ENCODE measurements around the gene ANKRD42.

The ANKRD42 gene

DNA sequence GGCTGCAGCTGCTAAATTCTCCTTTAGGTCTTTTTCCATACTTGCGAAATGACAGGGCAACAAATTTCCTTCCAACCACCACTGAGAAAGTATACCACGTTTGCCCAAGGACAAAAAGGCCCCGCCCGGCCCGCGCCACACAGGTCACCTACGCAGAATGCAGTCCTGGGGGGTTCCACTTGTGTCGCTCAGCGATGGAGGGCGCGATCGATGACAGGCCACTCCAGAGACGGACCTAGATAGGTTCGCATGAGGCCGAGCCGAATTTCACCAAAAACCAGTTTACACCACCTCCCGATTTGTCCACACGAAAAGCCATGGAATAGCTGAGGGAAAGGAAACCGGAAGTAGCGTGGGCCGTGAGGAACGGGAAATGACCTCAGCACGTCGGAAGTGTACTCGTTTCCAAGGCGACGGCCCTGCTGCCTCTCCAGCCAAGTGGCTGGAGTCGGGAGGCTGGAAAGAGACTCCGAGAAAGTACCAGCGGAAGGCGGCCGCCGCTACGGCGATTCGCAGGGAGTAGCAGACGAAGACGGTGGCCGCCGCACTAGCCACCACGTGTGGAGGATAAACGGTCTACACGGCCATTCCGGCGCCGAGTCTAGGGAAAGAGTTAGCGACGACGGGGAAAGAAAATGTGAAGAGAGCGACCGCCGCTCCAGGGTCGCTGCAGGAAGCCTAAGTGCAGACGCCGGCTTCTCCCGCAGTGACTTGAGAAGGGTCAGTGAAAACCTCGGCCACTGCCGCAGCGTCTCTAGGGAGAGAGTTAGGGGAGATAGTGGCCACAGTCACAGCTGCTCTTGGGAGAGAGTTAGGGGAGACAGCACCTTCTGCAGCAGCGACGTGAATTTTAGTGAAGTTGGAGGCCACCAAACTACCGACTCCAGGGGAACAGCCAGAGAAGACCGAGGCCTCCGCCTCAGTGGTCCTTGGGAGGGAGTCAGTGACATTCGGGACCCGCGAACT is at the start of gene ANKRD42:
TSS of gene ANKRD42 (plus strand) at position 398 of the 966 bp plus-strand sequence. CDS start 959 bp downstream, outside the sequence.
- in situ Hi-C loops (cut with MboI; ENCODE audit: low sequenced_read_pairs) = no loop called here
- DNase-seq (ENCODE audit: low spot score in 2 of 2) = peak; percentile 95 to 96
- peaks cover 14% of the 10 kb centered on the region for H3K36me3 ChIP-seq (replicated peaks)
- peaks cover 15% of the 10 kb centered on the region for H3K4me1 ChIP-seq
- no peaks in the 10 kb centered on the region for H3K27me3 ChIP-seq (ENCODE audit: low read depth)
- peak within 1 kb of the TSS; percentile 90 for H3K4me3 ChIP-seq
- H3K9me3 ChIP-seq = no peaks in the 10 kb centered on the region

DNA sequence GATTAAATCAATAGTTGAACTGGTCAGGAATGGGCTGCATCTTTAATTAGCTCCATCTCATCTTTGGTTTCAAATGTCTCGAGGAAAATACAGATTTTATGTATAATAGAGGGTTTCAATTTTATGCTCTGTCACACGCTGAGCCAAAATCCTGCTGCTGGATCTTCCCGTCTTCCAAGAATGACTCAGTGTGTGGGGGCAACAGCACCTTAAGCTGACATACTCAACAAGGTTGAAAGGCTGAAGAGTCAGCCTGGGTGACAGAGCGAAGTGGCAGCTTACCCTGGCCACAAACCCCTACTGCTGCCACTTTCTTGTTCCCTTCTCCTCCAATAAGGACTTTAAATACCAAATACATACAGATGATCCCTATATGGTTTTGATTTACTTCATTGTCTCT is 45.6 kb upstream of the ANKRD42 start:
- in situ Hi-C loops (cut with MboI; ENCODE audit: low sequenced_read_pairs) = no loop called here
- Histone ChIP-seq H3K9me3 (no peaks in the 10 kb centered on the region), H3K4me1 (no peaks in the 10 kb centered on the region), H3K27me3 (ENCODE audit: low read depth) (no peaks in the 10 kb centered on the region), H3K4me3 (no peak overlapping the region), H3K36me3 (replicated peaks) (no peaks in the 10 kb centered on the region)
- no peak for DNase-seq (ENCODE audit: low spot score in 2 of 2)

DNA sequence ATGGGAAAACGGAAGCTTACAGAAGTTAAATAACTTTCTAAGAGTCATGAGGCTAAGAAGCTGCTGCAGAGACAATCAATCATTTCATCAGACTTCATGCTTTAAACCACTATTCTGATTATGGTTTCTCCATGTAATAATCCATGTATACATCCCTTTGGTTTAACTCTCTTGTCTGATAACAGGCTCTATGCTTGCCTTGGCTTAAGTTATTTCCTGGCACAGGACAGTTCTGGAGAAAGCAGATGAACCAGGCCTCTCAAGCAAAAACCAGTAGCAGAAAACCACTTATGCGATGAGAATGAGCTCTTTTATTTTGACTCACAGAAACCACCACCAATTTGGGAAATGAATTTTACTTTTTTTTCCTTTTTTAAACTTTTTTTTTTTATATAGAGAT is 43.1 kb upstream of the ANKRD42 start:
- H3K4me1 ChIP-seq = no peaks in the 10 kb centered on the region
- H3K27me3 ChIP-seq (ENCODE audit: low read depth) = no peaks in the 10 kb centered on the region
- no peaks in the 10 kb centered on the region for H3K9me3 ChIP-seq
- in situ Hi-C loops (cut with MboI; ENCODE audit: low sequenced_read_pairs) = loop anchor here (10.0 kb wide), 1 partner anchor 246 kb away; the partner anchor contains the start of genes DDIAS and PRCP
- no peak overlapping the region for H3K4me3 ChIP-seq
- no peak for DNase-seq (ENCODE audit: low spot score in 2 of 2)
- H3K36me3 ChIP-seq (replicated peaks) = no peaks in the 10 kb centered on the region

DNA sequence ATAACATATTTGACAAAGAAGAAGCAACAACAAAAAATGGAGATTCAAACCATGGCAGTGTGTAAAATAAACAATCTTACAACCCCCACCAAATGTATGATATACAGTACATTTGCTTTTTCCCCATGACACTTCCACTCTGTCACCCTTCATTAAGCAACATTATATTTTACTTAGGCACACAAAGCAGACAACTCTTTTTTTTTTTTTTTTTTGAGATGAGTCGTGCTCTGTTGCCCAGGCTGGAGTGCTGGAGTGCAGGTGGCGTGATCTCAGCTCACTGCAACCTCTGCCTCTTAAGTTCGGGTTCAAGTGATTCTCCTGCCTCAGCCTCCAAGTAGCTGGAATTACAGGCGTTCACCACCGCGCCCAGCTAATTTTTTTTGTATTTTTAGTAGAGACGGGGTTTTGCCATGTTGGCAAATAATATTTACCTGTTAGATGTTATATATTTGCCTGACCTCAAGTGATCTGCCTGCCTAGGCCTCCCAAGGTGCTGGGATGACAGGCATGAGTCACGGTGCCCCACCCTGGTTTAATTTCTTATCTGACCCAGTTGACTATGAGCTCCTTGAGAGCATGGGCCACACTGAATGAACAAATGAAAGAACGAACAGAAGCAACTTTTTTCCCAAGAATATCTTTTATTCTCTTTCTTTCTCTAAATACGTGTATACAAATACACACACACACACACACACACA is 42.1 kb upstream of the ANKRD42 start:
- Histone ChIP-seq H3K36me3 (replicated peaks) (no peaks in the 10 kb centered on the region), H3K4me1 (no peaks in the 10 kb centered on the region), H3K9me3 (no peaks in the 10 kb centered on the region), H3K27me3 (ENCODE audit: low read depth) (no peaks in the 10 kb centered on the region), H3K4me3 (no peak overlapping the region)
- in situ Hi-C loops (cut with MboI; ENCODE audit: low sequenced_read_pairs) = loop anchor here (10.0 kb wide), 1 partner anchor 247 kb away; the partner anchor contains the start of genes DDIAS and PRCP
- DNase-seq (ENCODE audit: low spot score in 2 of 2) = no peak

DNA sequence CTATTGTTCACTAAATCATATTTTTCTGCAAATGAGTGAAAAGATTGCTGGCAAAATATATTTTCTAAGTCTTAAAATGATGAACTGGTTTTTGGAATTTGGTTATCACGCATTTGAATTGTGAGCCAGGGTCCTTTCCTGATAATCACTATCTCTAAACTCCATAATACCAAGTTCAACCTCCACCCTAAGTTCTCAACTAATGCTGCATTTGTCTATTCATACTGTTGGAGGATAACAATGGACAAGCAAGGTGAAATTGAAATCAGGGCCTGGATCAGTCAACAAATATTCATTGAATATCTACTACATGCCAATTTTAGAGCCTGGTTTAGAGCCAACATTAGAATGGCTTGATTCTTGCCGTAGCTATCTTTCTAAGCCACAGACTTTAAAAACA is 41.2 kb upstream of the ANKRD42 start:
- no peaks in the 10 kb centered on the region for H3K27me3 ChIP-seq (ENCODE audit: low read depth)
- H3K9me3 ChIP-seq = no peaks in the 10 kb centered on the region
- peaks cover under 1% of the 10 kb centered on the region; the same call in 1 of the 2 replicates for H3K36me3 ChIP-seq (replicated peaks)
- in situ Hi-C loops (cut with MboI; ENCODE audit: low sequenced_read_pairs) = loop anchor here (10.0 kb wide), 1 partner anchor 247 kb away; the partner anchor contains the start of genes DDIAS and PRCP
- no peak overlapping the region for H3K4me3 ChIP-seq
- H3K4me1 ChIP-seq = no peaks in the 10 kb centered on the region
- no peak for DNase-seq (ENCODE audit: low spot score in 2 of 2)

DNA sequence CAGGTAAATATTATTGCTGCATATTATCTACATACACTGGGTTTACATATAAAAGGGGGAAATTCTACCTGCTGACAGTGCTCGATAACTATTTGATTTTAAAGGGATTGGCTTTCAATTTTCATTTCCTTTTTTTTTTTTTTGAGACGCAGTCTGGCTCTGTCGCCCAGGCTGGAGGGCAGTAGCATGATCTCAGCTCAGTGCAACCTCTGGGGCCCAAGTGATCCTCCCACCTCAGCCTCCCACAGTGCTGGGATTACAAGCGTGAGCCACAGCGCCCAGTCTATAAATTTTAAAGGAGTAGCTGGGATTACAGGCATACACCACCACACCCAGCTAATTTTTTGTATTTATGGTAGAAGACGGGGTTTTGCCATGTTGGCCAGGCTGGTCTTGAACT is 39.7 kb upstream of the ANKRD42 start:
- Histone ChIP-seq H3K4me1 (no peaks in the 10 kb centered on the region), H3K27me3 (ENCODE audit: low read depth) (no peaks in the 10 kb centered on the region), H3K36me3 (replicated peaks) (peaks cover 11% of the 10 kb centered on the region), H3K4me3 (no peak overlapping the region), H3K9me3 (no peaks in the 10 kb centered on the region)
- in situ Hi-C loops (cut with MboI; ENCODE audit: low sequenced_read_pairs) = loop anchor here (10.0 kb wide), 1 partner anchor 249 kb away; the partner anchor contains the start of genes DDIAS and PRCP
- no peak for DNase-seq (ENCODE audit: low spot score in 2 of 2)

DNA sequence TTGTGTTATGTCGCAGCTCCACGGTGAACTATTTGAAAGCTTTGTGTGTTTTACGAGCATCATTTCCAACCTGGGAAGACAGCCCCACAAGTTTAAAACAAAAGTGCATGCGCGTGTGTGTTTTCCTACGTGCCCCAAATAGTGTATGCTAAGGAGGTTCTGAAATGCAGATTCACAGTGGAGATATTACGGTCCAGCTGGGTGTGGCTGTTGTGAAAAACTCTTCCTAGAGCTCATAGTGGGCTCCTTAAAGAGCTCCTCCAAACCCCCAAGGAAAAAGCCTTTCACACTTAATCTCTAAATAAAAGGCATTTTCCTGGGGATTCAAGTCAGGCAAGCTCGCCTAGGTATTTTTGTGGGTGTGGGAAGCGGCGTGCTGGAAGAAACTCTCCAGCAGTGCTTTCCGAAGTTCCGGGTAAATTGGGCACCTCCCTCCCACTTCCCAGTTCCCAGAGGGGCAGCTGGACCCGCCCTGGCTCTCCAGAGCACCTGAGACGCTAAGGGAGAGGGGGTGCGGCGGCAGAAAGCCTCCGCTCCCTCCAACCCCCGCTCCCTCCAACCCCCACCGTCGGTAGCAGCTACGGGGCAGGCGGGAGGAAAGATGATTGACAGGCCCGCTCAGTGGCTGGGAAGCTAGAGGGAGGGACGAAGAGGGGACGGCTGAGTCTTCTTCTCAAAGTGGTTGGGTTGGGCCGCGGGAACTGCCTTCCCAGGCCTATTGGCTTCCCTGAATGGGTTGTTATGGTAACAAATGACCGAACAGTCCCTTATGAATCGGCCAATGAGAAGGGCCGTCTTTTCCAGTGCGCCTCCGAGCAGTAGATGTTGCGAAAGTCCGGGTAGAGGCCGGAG is 37.1 kb upstream of the ANKRD42 start:
- Histone ChIP-seq H3K9me3 (no peaks in the 10 kb centered on the region), H3K4me3 (peak overlapping the region; percentile 31), H3K36me3 (replicated peaks) (peaks cover 26% of the 10 kb centered on the region), H3K27me3 (ENCODE audit: low read depth) (no peaks in the 10 kb centered on the region), H3K4me1 (peaks cover 10% of the 10 kb centered on the region)
- DNase-seq (ENCODE audit: low spot score in 2 of 2) = peak; percentile 99 to 100
- in situ Hi-C loops (cut with MboI; ENCODE audit: low sequenced_read_pairs) = loop anchor here (10.0 kb wide), 1 partner anchor 252 kb away; the partner anchor contains the start of genes DDIAS and PRCP

DNA sequence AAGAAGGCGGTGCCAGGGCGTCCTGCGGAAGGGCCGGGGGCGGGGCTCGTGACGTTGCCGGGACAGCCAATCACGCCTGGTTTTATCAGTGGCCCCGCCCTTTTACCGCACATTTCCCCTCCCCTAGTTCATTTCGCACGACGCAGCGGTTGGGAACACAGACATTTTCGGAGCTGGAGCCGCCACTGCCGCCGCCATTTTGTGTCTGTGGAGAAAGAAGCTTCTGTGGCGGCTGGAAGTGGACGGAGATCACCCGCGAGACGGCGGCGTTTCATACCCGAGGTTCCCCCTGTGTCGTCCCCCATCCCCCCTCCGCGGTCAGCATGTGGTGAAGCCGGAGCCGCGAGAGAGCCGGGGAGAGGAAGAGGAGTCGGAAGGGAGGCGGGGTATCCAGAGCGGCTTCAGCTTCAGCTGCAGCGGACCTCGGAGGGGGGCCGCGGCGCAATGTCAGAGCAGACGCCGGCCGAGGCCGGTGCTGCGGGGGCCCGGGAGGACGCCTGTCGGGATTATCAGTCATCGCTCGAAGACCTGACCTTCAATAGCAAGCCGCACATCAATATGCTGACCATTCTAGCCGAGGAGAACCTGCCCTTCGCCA is 36.4 kb upstream of the ANKRD42 start, which contains the start of gene PCF11:
TSS of gene PCF11 (plus strand) at position 136 of the 598 bp plus-strand sequence. CDS start at position 445, 309 bp downstream.
- H3K9me3 ChIP-seq = no peaks in the 10 kb centered on the region
- in situ Hi-C loops (cut with MboI; ENCODE audit: low sequenced_read_pairs) = loop anchor here (10.0 kb wide), 1 partner anchor 252 kb away; the partner anchor contains the start of genes DDIAS and PRCP
- no peak for DNase-seq (ENCODE audit: low spot score in 2 of 2)
- H3K27me3 ChIP-seq (ENCODE audit: low read depth) = no peaks in the 10 kb centered on the region
- peak within 1 kb of the TSS; percentile 95 for H3K4me3 ChIP-seq
- H3K4me1 ChIP-seq = peaks cover 17% of the 10 kb centered on the region
- peaks cover 26% of the 10 kb centered on the region for H3K36me3 ChIP-seq (replicated peaks)

DNA sequence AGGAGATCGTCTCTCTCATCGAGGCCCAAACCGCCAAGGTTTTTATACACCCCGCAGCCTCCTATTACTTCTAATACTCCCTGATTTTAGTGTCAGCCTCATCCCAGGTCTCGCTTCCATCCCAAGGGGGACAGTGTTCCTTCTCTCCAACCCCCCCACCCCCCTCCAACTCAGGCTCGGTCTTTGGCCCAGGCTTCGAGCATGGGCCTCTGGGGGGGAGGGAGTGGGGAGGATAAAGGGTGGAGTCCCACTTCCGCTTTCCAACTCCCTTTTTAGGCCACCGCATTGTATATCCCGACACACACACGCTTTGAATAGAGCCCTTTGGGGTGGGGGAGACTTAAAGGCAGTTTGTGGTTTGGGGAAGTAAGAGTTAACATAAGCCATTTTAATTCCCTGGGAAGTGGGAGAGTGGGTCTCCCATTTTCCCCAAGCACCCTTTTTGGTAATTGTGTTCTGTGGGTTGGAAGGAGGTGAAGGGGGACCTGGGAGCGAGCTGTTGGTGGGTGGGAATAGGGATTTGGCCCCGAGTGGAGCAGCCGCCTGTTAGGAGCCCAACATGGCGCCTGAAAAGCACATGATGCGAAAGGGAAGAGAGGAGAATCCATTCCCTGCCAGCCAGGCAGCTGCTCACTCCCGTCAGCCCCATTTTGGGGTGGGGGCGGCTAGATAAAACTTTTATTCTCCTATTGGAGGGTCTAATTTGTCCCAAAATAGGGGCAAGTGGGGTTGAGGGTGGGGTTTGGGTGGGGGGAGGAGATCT is 35.7 kb upstream of the ANKRD42 start:
- in situ Hi-C loops (cut with MboI; ENCODE audit: low sequenced_read_pairs) = loop anchor here (10.0 kb wide), 1 partner anchor 253 kb away; the partner anchor contains the start of genes DDIAS and PRCP
- H3K9me3 ChIP-seq = no peaks in the 10 kb centered on the region
- no peaks in the 10 kb centered on the region for H3K27me3 ChIP-seq (ENCODE audit: low read depth)
- peaks cover 29% of the 10 kb centered on the region for H3K36me3 ChIP-seq (replicated peaks)
- peak; percentile 34 to 71 for DNase-seq (ENCODE audit: low spot score in 2 of 2)
- H3K4me3 ChIP-seq = peak overlapping the region; percentile 95
- H3K4me1 ChIP-seq = peaks cover 20% of the 10 kb centered on the region

DNA sequence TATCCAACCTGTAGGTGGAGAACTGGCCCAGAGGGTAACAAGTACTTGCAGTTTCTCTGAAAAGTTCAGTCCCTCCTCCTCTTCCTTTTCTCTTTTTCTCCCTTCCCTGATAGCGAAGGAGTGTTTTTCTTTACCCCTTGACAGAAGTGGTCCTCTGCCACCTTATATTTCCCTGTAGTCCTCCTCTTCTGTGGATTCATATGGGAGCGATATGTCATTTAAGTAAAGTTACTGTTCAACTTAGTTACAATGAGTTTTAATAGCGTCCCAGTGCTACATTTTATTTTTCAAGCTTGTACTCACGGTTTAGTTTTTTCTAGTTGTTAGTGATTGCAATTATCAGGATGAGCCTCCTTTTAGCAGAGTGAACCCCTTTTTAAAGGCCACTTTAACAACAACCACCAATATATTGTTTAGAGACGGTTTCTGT is 35.1 kb upstream of the ANKRD42 start:
- Histone ChIP-seq H3K4me1 (peaks cover 20% of the 10 kb centered on the region), H3K9me3 (no peaks in the 10 kb centered on the region), H3K27me3 (ENCODE audit: low read depth) (no peaks in the 10 kb centered on the region), H3K4me3 (peak overlapping the region; percentile 95), H3K36me3 (replicated peaks) (peaks cover 34% of the 10 kb centered on the region)
- in situ Hi-C loops (cut with MboI; ENCODE audit: low sequenced_read_pairs) = loop anchor here (10.0 kb wide), 1 partner anchor 254 kb away; the partner anchor contains the start of genes DDIAS and PRCP
- DNase-seq (ENCODE audit: low spot score in 2 of 2) = peak in 1 of 2 experiments; percentile 45

DNA sequence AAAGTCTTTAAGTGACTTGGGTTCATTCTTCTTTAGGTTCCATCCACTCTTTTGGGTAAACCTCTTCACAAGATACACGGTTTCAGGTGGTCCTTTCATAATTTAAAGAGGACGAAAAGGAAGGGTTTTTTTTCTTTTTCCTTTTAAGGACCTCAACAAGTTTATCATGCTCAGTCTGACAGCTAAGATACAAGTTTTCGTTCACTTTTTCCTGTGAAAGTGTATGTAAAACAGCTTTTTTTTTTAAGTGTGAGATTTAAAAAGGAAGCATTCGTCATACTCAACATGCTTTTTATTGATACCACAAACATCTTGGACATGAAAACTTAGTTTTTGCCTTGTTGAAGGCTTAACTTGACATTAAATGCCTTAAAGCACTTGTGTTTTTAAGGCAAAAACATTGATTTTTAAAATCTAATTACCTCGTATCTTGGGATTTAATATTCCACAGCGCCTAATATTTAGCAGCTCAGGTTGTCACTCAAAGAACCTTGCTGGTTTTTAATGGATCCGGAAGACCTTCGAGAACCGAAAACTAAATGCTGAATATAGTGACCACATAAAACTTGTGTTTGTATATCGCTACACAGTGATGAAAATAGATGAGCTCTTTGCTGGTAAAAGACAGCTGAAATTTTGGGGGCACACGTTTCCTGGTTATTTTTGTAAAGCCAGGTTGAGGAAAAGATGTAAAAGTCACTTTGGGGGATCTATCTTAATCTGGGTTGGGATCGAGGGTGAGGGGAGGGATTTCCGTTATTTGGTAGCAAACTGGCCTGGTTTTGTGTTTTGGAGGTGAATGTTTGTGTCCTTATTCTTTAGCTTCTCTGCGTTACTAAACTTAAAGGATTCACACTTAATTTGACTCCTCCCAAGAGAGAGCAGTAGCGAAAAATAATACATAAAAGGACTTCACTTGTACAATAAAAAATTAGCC is 34.3 kb upstream of the ANKRD42 start:
- Histone ChIP-seq H3K36me3 (replicated peaks) (peaks cover 40% of the 10 kb centered on the region), H3K4me1 (peaks cover 20% of the 10 kb centered on the region), H3K4me3 (peak overlapping the region; percentile 95), H3K9me3 (no peaks in the 10 kb centered on the region), H3K27me3 (ENCODE audit: low read depth) (no peaks in the 10 kb centered on the region)
- no peak for DNase-seq (ENCODE audit: low spot score in 2 of 2)
- in situ Hi-C loops (cut with MboI; ENCODE audit: low sequenced_read_pairs) = loop anchor here (10.0 kb wide), 1 partner anchor 254 kb away; the partner anchor contains the start of genes DDIAS and PRCP
